NCI-H748 (cell line): ENCODE measurements around the gene SMAD3.
"Not testable (repeated sequence)": the region's sequence is repeated elsewhere in the genome, so short reads cannot be mapped to it uniquely, and the experiment has no call there.

ENCODE experiments used
- DNase-seq: peaks from one replicate; lab custom pipeline; 2025; ENCODE audit not compliant: unreplicated experiment; lab: John Stamatoyannopoulos, UW

SMAD3 gene

DNA sequence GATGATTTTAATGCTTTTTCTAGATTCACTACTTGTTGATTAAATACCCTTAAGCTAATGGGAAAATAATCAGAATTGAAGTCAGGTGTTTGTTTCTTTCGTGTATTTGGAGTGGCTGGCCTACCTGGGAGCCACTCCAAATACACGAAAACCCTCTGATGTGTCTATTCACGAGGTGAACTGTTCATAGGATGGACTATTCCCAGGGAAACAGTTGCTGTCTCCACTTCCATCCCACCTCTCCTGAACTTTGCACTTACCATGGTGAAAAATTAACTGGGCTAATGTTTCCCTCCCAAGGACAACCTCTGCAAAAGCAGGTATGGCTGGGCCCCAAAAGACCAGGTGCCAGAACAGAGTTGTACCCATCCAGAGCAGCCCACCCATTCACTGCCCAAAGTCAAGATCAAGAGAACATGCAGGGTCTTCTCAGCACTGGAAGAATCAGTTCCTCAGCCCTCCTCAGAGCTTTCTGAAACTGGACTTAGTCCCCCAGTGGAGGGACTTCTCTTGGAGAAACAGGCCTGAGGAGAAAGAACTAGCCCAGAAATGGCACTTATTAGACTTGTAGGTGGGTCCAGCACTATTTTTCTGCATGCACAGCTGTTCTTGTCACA, 2.9 kb upstream of the SMAD3 start:
- no peak for DNase-seq

DNA sequence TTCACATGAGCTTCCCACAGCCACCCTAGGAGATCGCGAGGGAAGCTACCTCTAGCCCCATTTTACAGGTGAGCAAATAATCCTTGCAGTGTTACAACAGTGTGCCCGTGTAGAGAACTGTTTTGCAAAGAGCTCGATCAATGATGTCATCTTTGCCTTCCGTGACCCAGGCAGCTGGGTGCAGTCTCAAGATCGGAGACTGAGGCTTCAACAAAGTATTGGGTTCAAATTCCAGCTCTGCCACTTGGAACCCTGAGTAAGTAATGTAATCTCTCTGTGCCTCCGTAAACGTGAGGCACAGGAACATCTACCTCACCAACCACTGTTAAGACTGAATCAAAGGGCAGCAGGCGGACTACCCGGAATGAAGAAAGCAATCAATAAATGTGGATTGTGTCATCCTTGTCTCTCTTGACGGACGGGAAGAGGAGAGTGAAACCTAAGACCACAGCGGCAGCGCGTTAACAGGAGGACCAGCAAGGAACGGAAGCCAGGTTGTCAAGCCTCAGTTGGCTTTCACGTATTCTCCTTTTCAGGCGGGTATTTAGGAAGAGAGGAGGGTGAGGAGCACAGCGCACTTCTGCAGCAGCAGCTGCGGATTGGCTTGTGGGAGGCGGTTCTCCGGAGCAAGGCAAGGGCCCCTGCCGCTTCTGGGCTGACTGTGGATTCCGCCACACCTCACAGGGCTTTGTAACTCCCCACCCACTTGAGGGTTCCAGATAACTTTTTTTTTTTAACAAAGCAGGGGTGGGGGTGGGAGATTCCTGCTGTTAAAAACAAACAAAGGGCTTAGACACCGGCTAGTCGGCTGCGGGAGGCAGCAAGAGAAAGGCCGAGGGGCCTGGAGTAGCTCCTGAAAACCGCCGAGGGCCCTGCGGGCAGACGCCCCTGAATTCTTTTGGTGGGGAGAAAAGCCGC, 1.5 kb upstream of the SMAD3 start:
- DNase-seq, result peak; percentile 46

DNA sequence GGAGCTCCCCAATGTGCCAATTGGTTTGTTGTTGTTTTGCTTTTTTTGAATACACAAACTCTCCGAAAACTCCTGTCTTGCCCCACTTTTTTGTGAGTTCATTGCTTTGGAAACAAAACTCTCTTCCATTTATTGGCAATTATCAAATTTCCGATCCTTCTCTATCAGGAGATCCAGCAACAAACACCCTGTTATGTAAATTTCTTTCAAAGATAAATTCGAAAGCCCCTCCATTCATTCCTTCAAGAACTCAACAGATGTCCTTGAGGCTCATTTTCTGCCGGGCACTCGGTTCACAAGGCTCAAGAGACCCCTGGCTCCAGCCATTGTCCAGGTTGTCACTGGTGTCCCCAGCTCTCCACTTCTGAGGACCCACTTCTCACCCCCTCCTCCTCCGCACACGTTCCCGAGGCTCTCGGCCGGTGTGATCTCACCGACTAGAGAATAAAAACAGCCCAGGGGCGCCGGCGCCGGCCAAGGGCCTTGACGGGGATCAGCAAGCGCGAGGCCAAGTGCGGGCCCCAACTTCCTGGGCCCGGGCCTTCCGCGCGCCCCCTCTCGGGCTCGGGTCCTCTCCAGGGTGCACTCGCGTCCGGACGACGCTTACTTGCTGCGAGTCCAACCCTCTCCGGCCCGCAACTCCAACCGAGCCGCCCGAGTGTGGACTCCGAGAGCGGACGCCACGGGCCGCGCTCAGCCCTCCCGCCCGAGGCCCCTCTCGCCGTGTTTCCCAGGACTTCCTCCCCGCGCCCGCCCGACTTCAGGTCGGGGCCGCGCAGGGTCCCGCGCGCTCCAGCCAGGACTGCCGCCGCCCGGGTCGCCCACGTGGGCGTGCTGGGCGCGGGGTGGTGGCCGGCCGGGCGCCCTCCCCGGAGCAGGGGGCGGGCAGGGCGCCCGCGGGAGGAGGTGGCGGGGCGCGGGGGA, 533 bp upstream of the SMAD3 start:
- DNase-seq, result peak; percentile 68

DNA sequence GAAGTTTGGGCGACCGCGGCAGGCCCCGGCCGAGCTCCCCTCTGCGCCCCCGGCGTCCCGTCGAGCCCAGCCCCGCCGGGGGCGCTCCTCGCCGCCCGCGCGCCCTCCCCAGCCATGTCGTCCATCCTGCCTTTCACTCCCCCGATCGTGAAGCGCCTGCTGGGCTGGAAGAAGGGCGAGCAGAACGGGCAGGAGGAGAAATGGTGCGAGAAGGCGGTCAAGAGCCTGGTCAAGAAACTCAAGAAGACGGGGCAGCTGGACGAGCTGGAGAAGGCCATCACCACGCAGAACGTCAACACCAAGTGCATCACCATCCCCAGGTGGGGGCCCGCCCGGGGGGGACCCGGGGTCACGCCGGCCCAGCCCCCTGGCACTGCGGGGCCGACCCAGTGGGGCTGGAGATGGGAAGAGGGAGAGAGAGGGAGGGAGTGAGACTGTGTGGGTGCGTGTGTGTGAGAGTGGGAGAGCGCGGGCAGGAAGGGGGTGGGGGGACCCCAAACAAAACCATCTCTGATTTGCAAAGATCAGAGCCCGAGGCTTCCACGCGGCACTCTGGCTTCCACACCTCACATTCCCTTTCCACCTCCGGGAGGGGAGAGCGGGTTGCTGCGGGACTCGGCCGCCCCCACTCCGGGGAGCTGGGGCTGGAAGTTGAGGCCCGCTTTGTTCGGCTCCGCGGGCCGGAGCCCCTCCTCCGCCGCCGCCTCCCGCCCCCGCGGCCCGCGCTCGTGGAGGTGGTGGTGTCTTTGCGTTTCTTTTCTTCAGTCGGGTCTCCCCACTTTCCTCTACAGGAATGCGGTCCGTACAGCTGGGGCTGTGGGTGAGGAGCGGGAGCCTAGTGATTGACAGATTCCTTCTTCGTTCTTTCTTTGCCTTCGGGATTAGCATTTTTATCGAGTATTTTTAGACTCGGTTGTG, 898 bp downstream of the SMAD3 start:
- peak; percentile 33 for DNase-seq

DNA sequence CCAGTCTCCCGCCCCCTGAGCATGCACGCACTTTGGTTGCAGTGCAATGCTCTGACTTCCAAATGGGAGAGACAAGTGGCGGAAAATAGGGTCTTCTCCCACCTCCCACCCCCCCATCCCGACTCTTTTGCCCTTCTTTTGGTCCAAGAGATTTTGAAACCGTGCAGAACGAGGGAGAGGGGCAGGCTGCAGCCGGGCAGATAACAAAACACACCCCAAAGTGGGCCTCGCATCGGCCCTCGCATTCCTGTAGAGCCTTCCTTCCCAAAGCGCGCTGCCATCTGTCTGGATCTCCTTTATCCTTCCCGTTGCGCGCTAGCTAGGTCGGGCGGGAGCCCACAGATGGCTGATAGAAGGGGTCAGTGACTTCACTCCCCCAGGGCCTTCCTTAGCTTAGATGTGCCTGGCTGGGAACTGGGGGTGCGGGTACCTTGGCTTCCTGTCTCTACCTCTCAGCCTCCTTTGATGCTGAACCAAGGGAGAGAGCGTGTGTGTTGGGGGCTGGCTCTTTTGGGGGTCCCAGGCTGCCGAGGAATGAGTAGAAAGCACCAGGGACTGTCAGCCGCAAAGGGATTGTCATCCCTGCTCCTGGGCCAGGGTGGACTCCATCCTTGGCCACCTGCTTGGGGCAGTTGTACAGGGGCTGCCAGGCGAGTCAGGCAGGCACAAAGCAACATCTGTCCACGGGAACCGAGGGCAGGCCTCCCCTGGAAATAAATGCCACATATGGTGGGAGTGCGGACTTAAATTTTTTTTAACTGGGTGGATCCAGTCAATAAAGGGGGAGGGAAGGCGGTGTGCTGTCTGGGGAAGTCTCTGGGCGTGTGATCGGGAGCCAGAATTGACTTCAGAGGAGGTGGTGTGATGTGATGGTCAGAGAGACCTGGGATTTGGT, 1.8 kb downstream of the SMAD3 start:
- DNase-seq, result no peak

DNA sequence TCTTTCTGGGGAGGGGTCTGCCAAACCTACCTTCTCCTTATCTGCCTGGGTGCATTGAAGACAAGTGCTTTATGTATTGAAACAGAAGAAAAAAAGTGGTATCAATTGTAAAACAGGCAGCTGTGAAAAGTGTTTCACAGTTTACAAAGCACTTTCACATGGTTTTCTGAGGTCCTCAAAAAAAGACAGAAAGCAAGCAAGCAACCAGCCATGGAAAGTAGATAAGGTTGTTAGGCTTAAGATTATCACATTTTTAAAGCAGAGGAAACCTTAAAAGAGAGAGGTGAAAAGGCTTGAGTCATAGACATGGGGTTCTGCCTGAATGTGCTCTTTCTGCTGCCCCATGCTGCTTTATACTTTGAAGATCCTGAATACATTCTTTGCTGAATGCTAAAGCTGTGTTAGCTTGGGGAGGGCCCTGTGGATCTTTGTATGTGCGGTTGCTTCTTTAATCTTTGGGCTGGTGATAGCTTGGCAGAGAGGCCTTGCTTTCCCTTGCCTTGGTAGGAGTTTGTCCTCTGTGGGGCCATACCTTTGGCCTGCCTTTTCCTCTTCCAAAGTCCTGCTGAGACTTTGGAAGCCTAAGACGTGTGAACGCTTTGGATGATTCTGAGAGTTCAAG, 2.6 kb downstream of the SMAD3 start:
- no peak for DNase-seq

DNA sequence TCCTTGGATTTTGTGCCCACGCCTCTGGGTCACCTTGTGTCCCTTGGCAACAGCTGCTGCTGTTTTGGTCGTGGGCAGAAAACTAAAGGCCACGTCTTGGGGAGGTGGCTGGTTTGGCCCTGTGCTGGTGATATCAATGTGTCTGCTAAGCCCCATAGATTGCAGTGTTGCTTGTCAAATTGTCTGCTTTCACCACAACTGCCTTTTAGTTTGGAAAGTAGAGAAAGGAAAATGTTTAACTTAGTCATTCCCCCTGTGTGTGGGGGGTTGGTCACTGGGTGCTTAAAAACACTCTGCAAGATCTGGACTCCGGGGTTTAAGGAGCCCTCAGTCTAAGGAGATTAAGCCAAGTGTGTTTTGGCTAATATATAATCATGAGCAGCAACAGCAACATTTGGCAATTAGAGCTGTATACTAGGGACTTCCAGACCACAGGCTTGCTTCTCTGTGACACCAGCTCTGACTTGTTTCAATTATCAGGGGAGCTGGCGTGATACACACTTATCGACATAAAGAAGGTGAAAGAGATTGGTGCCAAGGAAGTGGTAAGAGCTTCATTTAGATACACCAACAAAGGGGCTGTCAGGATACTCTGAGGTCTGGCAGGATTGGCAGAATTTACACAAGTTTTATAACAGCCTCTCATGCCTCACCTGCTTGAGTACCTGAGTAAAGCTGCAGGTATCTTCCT, 3.5 kb downstream of the SMAD3 start:
- no peak for DNase-seq

DNA sequence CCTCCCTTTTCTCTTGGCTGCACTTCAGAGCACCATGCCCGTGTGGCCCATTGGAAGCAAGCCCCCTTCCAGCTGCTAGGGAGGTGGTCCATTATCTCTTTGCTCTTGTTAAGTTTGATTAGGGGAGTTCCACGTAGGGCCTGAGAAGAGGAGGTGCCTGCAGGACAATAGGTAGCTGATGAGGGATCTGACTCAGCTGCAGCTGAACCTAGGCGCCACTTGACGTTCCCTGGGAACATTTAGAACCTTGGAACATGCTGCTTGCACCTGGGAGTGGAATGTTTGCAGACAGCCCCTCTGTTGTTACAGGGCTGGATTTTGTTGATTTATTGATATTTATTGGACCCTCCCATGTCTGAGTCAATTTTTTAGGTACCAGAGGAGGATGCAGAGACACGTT, 4.7 kb downstream of the SMAD3 start:
- DNase-seq, result no peak

DNA sequence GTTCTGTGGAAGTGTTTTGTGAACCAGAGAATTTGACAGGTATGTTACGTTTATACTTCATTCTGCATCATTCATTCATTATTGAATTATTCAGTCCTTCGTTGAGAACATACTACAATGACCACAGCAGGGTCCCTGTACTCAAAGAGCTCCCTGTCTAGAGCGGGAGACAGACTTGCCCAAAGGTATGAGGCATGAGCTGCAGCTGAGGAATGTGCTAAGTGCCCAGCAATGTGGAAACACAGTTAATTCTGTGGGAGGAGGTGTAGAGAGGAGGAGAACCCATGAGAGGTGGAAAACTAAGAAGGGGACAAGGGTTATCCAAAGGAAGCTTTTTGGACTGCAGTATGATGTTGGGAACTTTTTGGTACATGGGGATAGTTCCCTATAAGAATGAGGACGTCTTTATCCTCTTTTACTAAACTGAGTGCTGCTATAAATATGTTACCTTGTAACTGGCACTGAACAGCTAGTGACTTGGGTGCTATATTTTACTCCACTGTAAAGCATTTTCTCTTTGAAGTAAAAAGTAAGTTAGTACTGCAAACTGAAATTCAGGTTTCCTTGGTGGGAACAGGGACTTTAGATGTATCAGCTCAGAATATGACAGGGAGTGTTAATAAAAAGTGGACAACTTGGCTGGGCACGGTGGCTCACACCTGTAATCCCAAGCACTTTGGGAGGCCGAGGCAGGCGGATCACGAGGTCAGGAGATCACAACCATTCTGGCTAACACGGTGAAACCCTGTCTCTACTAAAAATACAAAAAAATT, 5.7 kb downstream of the SMAD3 start:
- DNase-seq, result no peak

DNA sequence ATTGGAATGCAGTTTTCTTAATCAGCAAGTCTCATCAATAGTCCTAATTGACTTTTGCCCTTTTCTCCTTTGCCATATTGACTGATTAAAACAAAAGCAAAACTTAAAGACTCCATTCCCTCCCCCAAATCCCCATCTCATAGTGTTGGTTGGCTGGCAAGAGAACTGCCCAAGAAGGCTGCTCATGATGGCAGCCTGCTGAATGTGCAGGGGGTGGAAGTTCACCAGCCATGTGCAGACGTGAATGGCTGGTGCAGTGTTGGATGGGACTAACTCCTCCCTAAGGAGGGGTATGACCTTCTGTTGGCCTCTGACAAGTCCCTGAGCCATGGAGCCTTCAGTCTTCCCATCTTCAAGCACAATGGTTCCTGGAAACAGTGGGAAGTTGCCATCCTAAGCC, 7.0 kb downstream of the SMAD3 start:
- no peak for DNase-seq

DNA sequence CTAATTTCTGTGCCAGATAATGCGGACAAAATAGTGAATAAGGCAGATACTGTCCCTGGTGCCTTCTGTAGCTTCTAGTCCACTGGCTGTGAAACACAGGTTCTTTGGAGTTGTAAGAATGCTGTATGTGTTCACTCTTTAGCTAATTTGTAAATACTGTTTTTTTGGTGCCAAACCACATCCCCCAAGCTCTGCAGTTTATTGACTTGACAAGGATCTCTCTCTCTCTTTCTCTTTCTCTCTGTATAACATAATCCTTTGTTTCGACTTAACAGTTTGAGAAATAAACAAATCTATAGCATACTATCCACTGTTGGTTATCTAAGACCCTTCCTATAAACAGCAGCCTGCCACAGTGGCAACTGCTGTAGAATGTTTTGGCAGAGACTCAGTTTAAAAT, 7.6 kb downstream of the SMAD3 start:
- DNase-seq, result no peak

DNA sequence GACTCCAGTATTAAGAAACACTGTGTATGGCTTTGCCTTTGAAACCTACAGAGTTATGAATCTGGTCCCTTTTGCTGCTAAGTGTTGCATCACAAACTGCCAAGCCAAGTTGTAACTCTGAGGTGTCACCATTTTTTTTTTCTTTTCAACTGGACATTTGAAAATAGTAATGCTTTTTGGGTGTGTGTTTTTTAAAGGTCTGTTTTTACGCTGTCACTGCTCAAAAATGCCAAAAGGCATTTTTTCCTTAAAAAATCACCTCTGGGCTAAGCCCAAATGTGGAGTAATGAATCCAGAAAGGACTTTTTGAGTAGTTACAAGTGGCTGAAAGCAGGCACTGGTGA, 9.5 kb downstream of the SMAD3 start:
- DNase-seq, result no peak

DNA sequence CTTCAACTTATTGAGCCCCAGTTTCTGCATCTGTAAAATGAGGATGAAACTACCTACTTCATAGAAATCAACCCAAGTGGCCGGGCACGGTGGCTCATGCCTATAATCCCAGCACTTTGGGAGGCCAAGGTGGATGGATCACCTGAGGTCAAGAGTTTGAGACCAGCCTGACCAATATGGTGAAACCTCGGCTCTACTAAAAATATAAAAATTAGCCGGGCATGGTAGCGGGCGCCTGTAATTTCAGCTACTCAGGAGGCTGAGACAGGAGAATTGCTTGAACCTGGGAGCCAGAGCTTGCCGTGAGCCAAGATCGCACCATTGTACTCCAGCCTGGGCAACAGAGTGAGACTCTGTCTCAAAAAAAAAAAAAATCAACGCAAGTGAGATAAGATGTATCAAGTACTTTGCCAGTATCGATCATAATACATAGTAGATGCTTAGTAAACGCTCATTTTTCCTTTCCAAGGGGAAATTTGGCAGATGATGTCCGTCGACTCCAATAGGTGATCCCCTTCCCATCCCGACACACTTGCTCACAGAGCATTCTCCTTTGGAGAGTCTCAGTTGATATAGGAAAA, 10.2 kb downstream of the SMAD3 start:
- not testable (repeated sequence) for DNase-seq

DNA sequence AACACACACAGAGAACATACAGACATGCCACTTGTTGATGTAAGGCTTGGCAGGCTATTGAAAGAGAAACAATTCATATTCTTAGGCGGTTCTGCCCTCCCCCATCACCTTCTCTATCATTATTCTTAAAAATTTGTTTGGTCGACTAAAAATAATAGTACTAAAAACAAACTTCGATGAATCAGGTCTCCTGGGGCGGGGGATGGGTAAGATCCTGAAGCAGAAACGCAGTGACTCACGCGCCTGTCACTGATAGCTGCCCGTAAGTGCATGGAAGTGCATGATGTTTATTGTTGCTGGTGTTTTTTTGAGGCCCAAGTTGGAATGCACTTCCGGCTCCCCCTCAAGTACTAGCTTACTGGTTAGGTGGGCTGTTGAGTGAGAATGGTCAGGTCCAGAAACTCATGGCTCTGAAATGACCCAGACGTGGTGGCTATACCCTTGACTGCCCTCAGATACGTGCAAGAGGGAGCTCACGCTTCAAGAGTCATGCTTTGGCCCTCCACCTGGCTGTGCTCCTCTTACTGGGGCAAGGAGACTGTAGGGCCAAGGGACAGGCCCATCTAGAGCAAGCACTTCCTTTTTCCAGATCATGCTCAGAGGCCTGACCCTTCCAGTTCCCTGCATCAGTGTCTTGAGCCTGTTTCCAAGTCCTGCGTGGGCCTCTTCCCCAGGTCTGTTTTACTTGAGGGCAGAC, 10.9 kb downstream of the SMAD3 start:
- DNase-seq, result no peak

DNA sequence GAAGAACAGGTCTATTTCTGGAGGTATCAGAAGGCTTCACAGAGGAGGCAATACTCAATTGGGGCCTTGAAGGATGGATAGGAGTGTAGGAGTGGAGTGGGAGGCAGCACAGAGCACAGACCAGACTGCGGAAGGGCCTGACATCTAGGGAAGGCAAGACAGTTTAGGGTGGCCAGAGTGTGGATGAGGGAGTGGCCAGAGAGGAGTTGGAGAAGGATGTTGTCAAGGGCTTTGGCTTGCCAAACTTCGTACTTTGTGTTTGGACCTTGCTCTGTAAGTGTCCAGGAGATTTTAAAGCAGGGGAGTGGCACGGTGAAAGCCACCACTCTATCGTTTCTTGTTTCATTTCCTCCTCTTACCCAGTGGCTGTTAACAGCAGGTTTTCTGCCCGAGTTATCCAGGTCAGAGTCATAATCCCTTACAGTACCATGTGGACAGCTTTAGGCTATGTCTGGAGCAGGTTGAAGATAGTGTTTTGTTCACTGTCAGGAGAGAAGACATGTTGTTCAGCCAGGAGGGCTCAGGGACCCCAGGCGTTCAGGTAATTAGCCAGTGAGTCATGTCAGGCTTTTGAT, 12.3 kb downstream of the SMAD3 start:
- DNase-seq, result no peak

DNA sequence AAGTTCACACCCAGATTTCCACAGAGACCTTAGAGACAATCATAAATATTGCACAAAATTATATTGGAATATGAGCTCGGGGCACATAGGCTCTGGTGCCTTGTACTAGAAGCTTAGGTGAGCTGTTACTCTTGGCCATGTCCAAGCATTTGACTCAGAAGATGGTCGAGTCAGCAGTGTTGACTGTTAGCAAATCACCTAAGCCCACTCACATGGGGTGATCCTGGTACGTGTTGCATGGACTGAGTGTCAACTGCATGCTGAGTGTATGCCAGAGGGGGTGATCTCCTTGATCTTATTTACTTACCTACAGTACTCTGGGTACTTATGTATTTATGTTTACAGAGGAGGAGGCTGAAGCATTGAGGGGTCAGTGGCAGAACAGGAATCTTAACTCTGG, 14.0 kb downstream of the SMAD3 start:
- no peak for DNase-seq
